HepG2 (cell line): Measurements from ENCODE around the gene CD9. TPM values are rescaled to one million over a fixed set of nuclear protein-coding genes. Genes with fewer than 3 reads are reported as not detected.

Source experiments
- ATAC-seq: fragments of 200-7000 bp; cut with Tn5 transposase; 3 replicates; pipeline ENCODE4 v1.9.1; 2020; ENCODE audit warnings: mild to moderate bottlenecking, moderate library complexity
- BruUV-seq: library from RNA; stranded (reverse); fragments of 400-500 nt; replicated peaks from 2 replicates; lab custom pipeline; 2021; lab: Mats Ljungman, UMichigan
- CTCF ChIA-PET: fragments of 300-600 bp; formaldehyde crosslinking; extraction: SDS; loops from one replicate; lab custom pipeline; 2021; ENCODE audit warnings: low total read pairs, inconsistent platforms, low intra/inter-chr PET ratio; lab: Yijun Ruan, JAX
- POLR2A ChIA-PET: fragments of 350-600 bp; sonication (Branson Sonifier 250); formaldehyde crosslinking; loops from one replicate; lab custom pipeline; 2020; ENCODE audit warnings: antibody characterized with exemption, inconsistent platforms; lab: Yijun Ruan, JAX
- DNase-seq: peaks from one replicate; pipeline ENCODE4 v3.0.0-alpha.2; 2015; ENCODE audit warnings: low spot score
- FAIRE-seq: peaks from 3 replicates; lab custom pipeline; 2011; peaks lifted over from hg19 to GRCh38; lab: Jason Lieb, UNC
- H2AFZ ChIP-seq: one replicate; pipeline ENCODE4 v1.6.1; 2011; ENCODE audit warnings: low read length, inconsistent platforms
- H3K27ac ChIP-seq: fragments of 300-600 bp; 3 replicates; pipeline ENCODE4 v1.8.0; 2011; ENCODE audit warnings: mixed run types, mild to moderate bottlenecking, mixed read lengths, low read length, inconsistent platforms; ENCODE audit not compliant: insufficient read depth; ENCODE audit errors: extremely low read length
- H3K27me3 ChIP-seq, 2 experiments: fragments of 200-600 bp in 1 of 2; 2 replicates in 1 of 2; 3 replicates in 1 of 2; pipeline versions ENCODE4 v1.6.0 to v1.8.0; 2011; ENCODE audit warnings: low read length in 2 of 2, mild to moderate bottlenecking in 2 of 2, moderate library complexity in 2 of 2, inconsistent platforms in 1 of 2; ENCODE audit not compliant: insufficient read depth in 2 of 2, control insufficient read depth in 1 of 2
- H3K36me3 ChIP-seq, 2 experiments: fragments of 200-600 bp in 1 of 2; replicated peaks in 1 of 2; 2 replicates in 1 of 2; 3 replicates in 1 of 2; pipeline versions ENCODE4 v1.5.1 to v1.8.0; 2011; ENCODE audit warnings: low read length in 2 of 2, inconsistent platforms in 1 of 2; ENCODE audit not compliant: insufficient read depth in 2 of 2, control insufficient read depth in 1 of 2
- H3K4me1 ChIP-seq: 2 replicates; pipeline ENCODE4 v1.5.1; 2012; ENCODE audit warnings: low read length, inconsistent platforms; ENCODE audit not compliant: insufficient read depth
- H3K4me2 ChIP-seq: 2 replicates; pipeline ENCODE4 v1.6.0; 2011; ENCODE audit warnings: low read depth, low read length, inconsistent platforms
- H3K4me3 ChIP-seq, 3 experiments: fragments of 200-600 bp in 1 of 3; sonication (generic), shearing (Covaris generic) in 1 of 3; replicated peaks in 1 of 3; 2 replicates each; pipeline ENCODE4 v1.5.1; 2011 to 2016; ENCODE audit warnings: low read length in 3 of 3, inconsistent platforms in 2 of 3, low read depth in 2 of 3, mild to moderate bottlenecking in 2 of 3, control low read depth in 1 of 3, mixed read lengths in 1 of 3; ENCODE audit not compliant: insufficient read depth in 1 of 3
- H3K79me2 ChIP-seq: one replicate; pipeline ENCODE4 v1.6.1; 2011; ENCODE audit warnings: low read length, inconsistent platforms; ENCODE audit not compliant: insufficient read depth
- H3K9ac ChIP-seq: 2 replicates; pipeline ENCODE4 v1.6.0; 2011; ENCODE audit warnings: mild to moderate bottlenecking, low read depth, low read length, inconsistent platforms; ENCODE audit not compliant: insufficient read depth
- H3K9me3 ChIP-seq: 2 replicates; pipeline ENCODE4 v1.5.1; 2012; ENCODE audit warnings: mild to moderate bottlenecking, low read length
- H4K20me1 ChIP-seq: 2 replicates; pipeline ENCODE4 v1.6.0; 2011; ENCODE audit warnings: inconsistent platforms, mild to moderate bottlenecking, low read length, moderate library complexity; ENCODE audit not compliant: insufficient read depth
- CENPX ChIP-seq: sonication (generic); formaldehyde crosslinking; IDR thresholded peaks from 2 replicates; pipeline ENCODE4 v1.9.0; 2021; ENCODE audit warnings: mild to moderate bottlenecking, missing genetic modification reagents, moderate library complexity
- CHD2 ChIP-seq: IDR thresholded peaks from 2 replicates; pipeline ENCODE4 v1.6.1; 2011; ENCODE audit warnings: low read depth, low read length, improper control_type of control experiment
- EP300 ChIP-seq, 3 experiments: sonication (generic) in 1 of 3; formaldehyde crosslinking in 1 of 3; IDR thresholded peaks; 2 replicates each; pipeline versions ENCODE4 v1.5.1 to v1.6.1; 2011 to 2020; ENCODE audit warnings: low read depth in 2 of 3, low read length in 2 of 3, borderline replicate concordance in 1 of 3, improper control_type of control experiment in 1 of 3, mild to moderate bottlenecking in 1 of 3, missing genetic modification reagents in 1 of 3, moderate library complexity in 1 of 3
- RNF2 ChIP-seq: fragments of 450-650 bp; conservative IDR thresholded peaks from 2 replicates; pipeline ENCODE4 v1.6.1; 2016; ENCODE audit warnings: low read depth
- ZNF24 ChIP-seq: fragments of 450-650 bp; IDR thresholded peaks from 2 replicates; pipeline ENCODE4 v1.6.1; 2017; ENCODE audit warnings: antibody characterized with exemption, mild to moderate bottlenecking
- WGBS: methylation state at CpG from one replicate; pipeline ENCODE4 v1.1.6; 2017; ENCODE audit warnings: low lambda C conversion rate; 5-methylcytosine and 5-hydroxymethylcytosine counted together
- in situ Hi-C: cut with HindIII; loops from 2 replicates; pipeline ENCODE4 v1.10.0; 2017; ENCODE audit warnings: low pct_unique_long_range_greater_than_20kb; ENCODE audit not compliant: extremely low pct_ligation_motif_present
- intact Hi-C: fragments of 100-400 bp; cut with micrococcal nuclease; formaldehyde crosslinking; loops from one replicate; pipeline ENCODE4 v1.10.0; 2022; ENCODE audit not compliant: unreplicated experiment
- polyA plus RNA-seq, 8 experiments: library from polyadenylated mRNA; depleted of rRNA in 3 of 8; stranded (reverse) in 7 of 8; unstranded in 1 of 8; fragments of >200 nt; fragmentation: Illumina TruSeq in 4 of 8; extraction: Trizol in 4 of 8; gene quantifications; 2 replicates each; pipeline versions ENCODE4 v1.2.1 to v1.2.3, GENCODE V29; 2011 to 2016; ENCODE audit warnings: low read depth in 4 of 8, missing spikeins in 1 of 8, mixed read lengths in 1 of 8; ENCODE audit not compliant: insufficient read depth in 1 of 8
- total RNA-seq, 5 experiments: library from RNA; depleted of rRNA; stranded (reverse); fragments of >200 nt; fragmentation: Illumina TruSeq; extraction: Trizol; gene quantifications; 2 replicates each; pipeline ENCODE4 v1.2.3, GENCODE V29; 2016; ENCODE audit warnings: low read depth in 1 of 5
- TF ChIP-seq, protein P1 (sequence below): IDR thresholded peaks from 2 replicates; pipeline ENCODE4 v1.6.1; 2016; ENCODE audit warnings: missing biosample characterization, missing genetic modification reagents, low read depth
- TF ChIP-seq, protein P2 (sequence below): IDR thresholded peaks from 2 replicates; pipeline ENCODE4 v1.6.1; 2012; ENCODE audit warnings: inconsistent platforms
- TF ChIP-seq, protein P3 (sequence below): sonication (generic); formaldehyde crosslinking; IDR thresholded peaks from 2 replicates; pipeline ENCODE4 v1.4.0; 2020; ENCODE audit warnings: mild to moderate bottlenecking, low read depth, missing genetic modification reagents

CD9 gene
- total and polyA plus RNA-seq, 2 of the 13 experiments (the other 11 are each of a cell fraction or from before 2014, with no cell fraction given) = 5.8 to 38.3 TPM

DNA sequence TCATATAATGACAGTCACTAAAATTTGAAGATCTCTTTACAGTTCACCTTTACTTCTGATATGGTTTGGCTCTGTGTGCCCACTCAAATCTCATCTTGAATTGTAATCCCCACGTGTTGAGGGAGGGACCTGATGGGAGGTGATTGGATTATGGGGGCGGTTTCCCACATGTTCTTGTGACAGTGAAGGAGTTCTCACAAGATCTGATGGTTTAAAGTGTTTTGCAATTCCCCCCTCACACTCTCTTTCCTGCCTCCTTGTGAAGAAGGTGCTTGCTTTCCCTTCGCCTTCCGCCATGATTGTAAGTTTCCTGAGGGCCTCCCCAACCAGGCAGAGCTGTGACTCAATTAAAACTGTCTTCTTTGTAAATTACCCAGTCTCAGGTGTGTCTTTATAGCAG, 27.3 kb upstream of the CD9 start:
- H3K4me2 ChIP-seq = no peak overlapping the region
- intact Hi-C loops = no loop called here
- peaks cover 2% of the 10 kb centered on the region; the same call in 1 of the 2 replicates for H3K4me1 ChIP-seq
- ChIA-PET POLR2A (interaction anchor here (2.2 kb wide), 1 partner anchor 9 kb away, joined by 7 read pairs; no protein-coding TSS in a partner anchor), CTCF (no interaction called here)
- peaks cover 0 to 29% of the 10 kb centered on the region in 2 experiments; a peak in 4 of 5 replicates for H3K27me3 ChIP-seq
- BruUV-seq = no TSS peak
- WGBS = 22% methylated on average over 4 of the region's 4 CpGs
- H3K9ac ChIP-seq = no peak overlapping the region
- TF ChIP-seq RNF2 = no peak
- TF ChIP-seq, protein P1, sequence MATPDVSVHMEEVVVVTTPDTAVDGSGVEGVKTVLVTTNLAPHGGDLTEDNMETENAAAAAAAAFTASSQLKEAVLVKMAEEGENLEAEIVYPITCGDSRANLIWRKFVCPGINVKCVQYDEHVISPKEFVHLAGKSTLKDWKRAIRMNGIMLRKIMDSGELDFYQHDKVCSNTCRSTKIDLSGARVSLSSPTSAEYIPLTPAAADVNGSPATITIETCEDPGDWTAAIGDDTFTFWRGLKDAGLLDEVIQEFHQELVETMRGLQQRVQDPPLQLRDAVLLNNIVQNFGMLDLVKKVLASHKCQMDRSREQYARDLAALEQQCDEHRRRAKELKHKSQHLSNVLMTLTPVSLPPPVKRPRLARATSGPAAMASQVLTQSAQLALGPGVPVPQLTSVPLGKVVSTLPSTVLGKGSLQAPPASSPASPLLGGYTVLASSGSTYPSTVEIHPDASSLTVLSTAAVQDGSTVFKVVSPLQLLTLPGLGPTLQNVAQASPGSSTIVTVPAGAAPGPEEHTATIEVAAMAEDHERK (CRISPR knock-in tag) = no peak
- TF ChIP-seq, protein P2, sequence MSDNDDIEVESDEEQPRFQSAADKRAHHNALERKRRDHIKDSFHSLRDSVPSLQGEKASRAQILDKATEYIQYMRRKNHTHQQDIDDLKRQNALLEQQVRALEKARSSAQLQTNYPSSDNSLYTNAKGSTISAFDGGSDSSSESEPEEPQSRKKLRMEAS = no peak
- TF ChIP-seq ZNF24 = no peak
- TF ChIP-seq, protein P3, sequence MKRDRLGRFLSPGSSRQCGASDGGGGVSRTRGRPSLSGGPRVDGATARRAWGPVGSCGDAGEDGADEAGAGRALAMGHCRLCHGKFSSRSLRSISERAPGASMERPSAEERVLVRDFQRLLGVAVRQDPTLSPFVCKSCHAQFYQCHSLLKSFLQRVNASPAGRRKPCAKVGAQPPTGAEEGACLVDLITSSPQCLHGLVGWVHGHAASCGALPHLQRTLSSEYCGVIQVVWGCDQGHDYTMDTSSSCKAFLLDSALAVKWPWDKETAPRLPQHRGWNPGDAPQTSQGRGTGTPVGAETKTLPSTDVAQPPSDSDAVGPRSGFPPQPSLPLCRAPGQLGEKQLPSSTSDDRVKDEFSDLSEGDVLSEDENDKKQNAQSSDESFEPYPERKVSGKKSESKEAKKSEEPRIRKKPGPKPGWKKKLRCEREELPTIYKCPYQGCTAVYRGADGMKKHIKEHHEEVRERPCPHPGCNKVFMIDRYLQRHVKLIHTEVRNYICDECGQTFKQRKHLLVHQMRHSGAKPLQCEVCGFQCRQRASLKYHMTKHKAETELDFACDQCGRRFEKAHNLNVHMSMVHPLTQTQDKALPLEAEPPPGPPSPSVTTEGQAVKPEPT (CRISPR knock-in tag) = no peak
- no peak for TF ChIP-seq CENPX (CRISPR knock-in tag)
- TF ChIP-seq EP300 (IDR thresholded peaks at IDR 0.05; ENCODE audit: low read depth in 2 of 2, low read length in 2 of 2) = no peak
- TF ChIP-seq EP300 (CRISPR knock-in tag; IDR thresholded peaks at IDR 0.05; ENCODE audit: borderline replicate concordance) = no peak
- no peak for TF ChIP-seq CHD2
- no peak overlapping the region for H3K27ac ChIP-seq
- ATAC-seq (no peak), FAIRE-seq (no peak), DNase-seq (no peak)
- in situ Hi-C loops = no loop called here
- H3K36me3 ChIP-seq = no peaks in the 10 kb centered on the region
- H4K20me1 ChIP-seq = no peaks in the 10 kb centered on the region
- H2AFZ ChIP-seq = no peak overlapping the region
- no peak overlapping the region for H3K4me3 ChIP-seq
- H3K79me2 ChIP-seq = no peaks in the 10 kb centered on the region
- H3K9me3 ChIP-seq = no peaks in the 10 kb centered on the region
